Measurements from ENCODE around the gene BLM.

The BLM gene

GRCh38 chr15:90851114-90851513 is 134.0 kb downstream of the BLM start:
- DNase-seq (ENCODE audit: low spot score), result no peak

- DNase-seq (ENCODE audit: low spot score), result no peak
Measured at GRCh38 chr15:90851940-90852339, 134.8 kb downstream of the BLM start.

GRCh38 chr15:90855139-90855538 is 138.0 kb downstream of the BLM start:
- DNase-seq (ENCODE audit: low spot score), result no peak

- DNase-seq (ENCODE audit: low spot score), result no peak
Measured at GRCh38 chr15:90857337-90857736, 140.2 kb downstream of the BLM start.

- no peak for DNase-seq (ENCODE audit: low spot score)
Measured at GRCh38 chr15:90857883-90858443, 140.8 kb downstream of the BLM start.

- no peak for DNase-seq (ENCODE audit: low spot score)
Measured at GRCh38 chr15:90859234-90860131, 142.3 kb downstream of the BLM start.

GRCh38 chr15:90860450-90860849 is 143.3 kb downstream of the BLM start:
- DNase-seq (ENCODE audit: low spot score), result no peak

GRCh38 chr15:90860942-90861675 is 144.0 kb downstream of the BLM start:
- DNase-seq (ENCODE audit: low spot score), result no peak

GRCh38 chr15:90862487-90862886 is 145.3 kb downstream of the BLM start:
- DNase-seq (ENCODE audit: low spot score), result no peak

- no peak for DNase-seq (ENCODE audit: low spot score)
Measured at GRCh38 chr15:90862964-90863778, 146.0 kb downstream of the BLM start.

- no peak for DNase-seq (ENCODE audit: low spot score)
Measured at GRCh38 chr15:90863987-90864386, 146.8 kb downstream of the BLM start.

GRCh38 chr15:90864507-90864906 is 147.4 kb downstream of the BLM start:
- no peak for DNase-seq (ENCODE audit: low spot score)

- DNase-seq (ENCODE audit: low spot score), result no peak
Measured at GRCh38 chr15:90865702-90866101, 148.6 kb downstream of the BLM start.

Measured in AG08396 (cell line).